ENCODE data around the gene RMND1.

GRCh38 chr6:151493161-151493803 lies 41.4 kb upstream of the RMND1 start:
- TF ChIP-seq CTCF (IDR thresholded peaks at IDR 0.05) (no peak), POLR2A (IDR thresholded peaks at IDR 0.05) (no peak)

All from thyroid gland (tissue), 4 donors.